ENCODE measurements around the gene ARID3C.
"Not testable (repeated sequence)": the region's sequence is repeated elsewhere in the genome, so short reads cannot be mapped to it uniquely, and the experiment has no call there.

Gene ARID3C

DNA sequence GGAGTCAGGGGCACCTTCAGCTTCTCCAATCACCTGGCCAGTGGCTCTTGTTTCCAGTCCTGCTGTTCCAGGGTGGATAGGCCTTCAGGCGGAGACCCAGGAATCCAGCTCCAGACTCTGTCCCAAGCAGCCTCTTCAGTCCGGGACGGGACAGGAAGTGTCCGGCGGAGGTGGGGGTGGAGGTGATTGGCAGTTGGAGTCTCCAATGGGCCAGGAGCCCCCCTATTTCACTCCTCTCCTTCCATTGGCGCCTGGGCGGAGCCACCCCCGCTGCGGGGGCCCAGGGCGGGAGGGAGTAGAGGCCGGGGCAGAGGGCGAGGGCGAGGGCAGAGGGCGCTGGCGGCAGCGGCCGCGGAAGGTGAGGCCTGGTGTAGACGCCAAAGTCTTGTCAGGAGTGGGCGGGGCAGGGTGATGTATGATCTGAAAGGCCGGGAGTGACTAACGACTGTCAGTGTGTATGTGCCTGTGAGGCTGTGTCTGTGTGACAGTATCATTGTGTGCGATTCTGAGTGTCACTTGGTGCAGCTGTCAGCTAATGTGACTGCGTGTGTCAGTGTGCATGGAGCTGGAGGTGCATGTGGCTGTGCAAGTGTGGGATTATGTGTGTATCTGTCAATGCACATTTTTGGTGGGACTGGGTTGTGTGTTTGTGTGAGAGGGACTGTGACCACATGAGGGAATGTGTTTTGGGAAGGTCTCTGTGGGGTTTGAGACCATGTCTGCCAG, 23.2 kb upstream of the ARID3C start, which contains the start of gene IL11RA:
TSS of gene IL11RA (plus strand) at position 310 of the 726 bp plus-strand sequence. CDS start 3,033 bp downstream, outside the sequence.
- DNase-seq (ENCODE audit: low read depth) = peak; percentile 75

DNA sequence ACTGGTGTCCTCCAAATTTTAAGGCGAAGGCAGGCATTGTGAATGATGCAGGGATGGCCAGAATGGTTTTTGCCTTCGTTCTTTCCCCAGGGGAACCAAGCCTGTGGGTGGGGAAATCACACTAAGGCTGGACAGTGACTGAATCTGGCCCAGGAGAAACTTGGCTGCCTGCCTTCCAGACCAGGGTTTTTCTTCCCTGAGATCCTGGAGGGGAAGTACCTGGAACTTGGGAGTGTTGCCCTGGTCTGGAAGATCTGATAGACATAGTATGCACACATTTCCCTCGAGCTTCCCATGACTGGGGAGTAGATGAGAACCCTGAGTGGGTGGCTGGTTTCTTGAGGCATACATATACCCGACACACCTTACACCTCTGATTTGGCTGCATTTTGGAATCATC, 22.5 kb upstream of the ARID3C start:
- DNase-seq (ENCODE audit: low read depth) = peak; percentile 67

GRCh38 chr9:34650816-34651215, 21.9 kb upstream of the ARID3C start:
- peak; percentile 77 for DNase-seq (ENCODE audit: low read depth)

DNA sequence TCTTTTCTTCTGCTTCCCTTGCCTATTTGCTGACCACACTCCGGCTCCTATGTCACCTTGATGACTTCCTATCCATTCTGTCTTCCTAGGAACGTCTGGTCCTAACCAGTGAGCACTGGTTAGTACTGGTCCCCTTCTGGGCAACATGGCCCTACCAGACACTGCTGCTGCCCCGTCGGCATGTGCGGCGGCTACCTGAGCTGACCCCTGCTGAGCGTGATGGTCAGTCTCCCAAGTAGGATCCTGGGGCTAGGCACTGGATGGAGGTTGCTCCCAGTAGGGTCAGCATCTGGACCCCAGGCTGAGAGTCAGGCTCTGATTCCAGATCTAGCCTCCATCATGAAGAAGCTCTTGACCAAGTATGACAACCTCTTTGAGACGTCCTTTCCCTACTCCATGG, 19.8 kb upstream of the ARID3C start:
- DNase-seq (ENCODE audit: low read depth) = no peak

- DNase-seq (ENCODE audit: low read depth) = no peak
Measured at GRCh38 chr9:34647651-34648050, 18.8 kb upstream of the ARID3C start.

DNA sequence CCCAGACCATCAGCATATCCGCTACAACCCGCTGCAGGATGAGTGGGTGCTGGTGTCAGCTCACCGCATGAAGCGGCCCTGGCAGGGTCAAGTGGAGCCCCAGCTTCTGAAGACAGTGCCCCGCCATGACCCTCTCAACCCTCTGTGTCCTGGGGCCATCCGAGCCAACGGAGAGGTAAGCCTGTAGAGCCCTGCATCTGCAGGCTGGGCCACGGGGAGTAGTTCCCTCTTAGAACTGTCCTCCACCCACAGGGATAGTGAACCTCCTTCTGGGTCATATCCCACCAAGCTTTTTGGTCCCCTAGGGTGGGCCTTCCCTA, 18.2 kb upstream of the ARID3C start:
- no peak for DNase-seq (ENCODE audit: low read depth)

- peak; percentile 78 for DNase-seq (ENCODE audit: low read depth)
Measured at GRCh38 chr9:34646211-34647083, 17.6 kb upstream of the ARID3C start, which contains the start of gene GALT. TSS of gene GALT (plus strand) at chr9:34646675. CDS start at chr9:34646705, 30 bp downstream.

- peak; percentile 68 for DNase-seq (ENCODE audit: low read depth)
Measured at GRCh38 chr9:34644766-34645314, 16.0 kb upstream of the ARID3C start.

DNA sequence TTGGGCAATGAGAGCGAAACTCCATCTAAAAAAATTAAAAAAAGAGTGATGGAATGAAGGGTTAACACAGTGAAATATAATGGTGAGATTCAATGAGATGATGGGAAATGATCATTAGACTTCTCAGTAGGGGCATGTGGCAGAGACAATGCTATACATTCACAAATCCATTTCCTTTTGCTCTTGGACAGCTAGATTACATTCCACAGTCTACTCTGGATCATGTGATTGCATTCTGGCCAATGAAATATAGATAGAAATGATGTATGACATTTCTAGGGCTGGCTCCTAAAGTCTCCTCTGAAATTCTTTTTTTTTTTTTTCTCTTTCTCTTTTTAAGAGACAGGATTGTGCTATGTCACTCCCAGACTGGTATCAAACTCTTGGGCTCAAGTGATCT, 13.8 kb upstream of the ARID3C start:
- no peak for DNase-seq (ENCODE audit: low read depth)

GRCh38 chr9:34639322-34639721, 10.5 kb upstream of the ARID3C start:
- not testable (repeated sequence) for DNase-seq (ENCODE audit: low read depth)

GRCh38 chr9:34638138-34638445, 9.2 kb upstream of the ARID3C start:
- DNase-seq (ENCODE audit: low read depth) = no peak

- peak; percentile 88 for DNase-seq (ENCODE audit: low read depth)
Measured at GRCh38 chr9:34637356-34638137, 8.7 kb upstream of the ARID3C start, which contains the start of gene SIGMAR1. TSS of gene SIGMAR1 (minus strand) at chr9:34637787. CDS start at chr9:34637697, 90 bp downstream.

- DNase-seq (ENCODE audit: low read depth) = no peak
Measured at GRCh38 chr9:34636791-34637355, 8.0 kb upstream of the ARID3C start.

DNA sequence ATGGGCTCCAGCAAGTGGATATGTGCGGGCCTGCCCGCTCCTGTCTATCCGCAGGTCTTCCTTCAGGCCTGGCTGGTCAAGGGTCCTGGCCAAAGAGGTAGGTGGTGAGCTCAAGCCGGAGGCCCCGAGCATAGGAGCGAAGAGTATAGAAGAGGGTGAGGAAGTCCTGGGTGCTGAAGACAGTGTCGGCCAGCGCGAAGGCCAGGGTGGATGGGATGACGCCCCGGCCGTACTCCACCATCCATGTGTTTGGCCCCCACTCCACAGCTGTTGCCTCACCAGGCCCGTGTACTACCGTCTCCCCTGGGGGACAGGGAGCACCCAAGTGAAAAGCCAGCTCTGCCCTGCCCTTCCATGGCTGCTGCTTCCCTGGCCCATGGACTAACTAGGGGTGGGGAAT, 6.7 kb upstream of the ARID3C start:
- DNase-seq (ENCODE audit: low read depth) = no peak

- DNase-seq (ENCODE audit: low read depth) = no peak
Measured at GRCh38 chr9:34634551-34635248, 5.8 kb upstream of the ARID3C start.

- peak; percentile 51 for DNase-seq (ENCODE audit: low read depth)
Measured at GRCh38 chr9:34633851-34634550, 5.1 kb upstream of the ARID3C start.

DNA sequence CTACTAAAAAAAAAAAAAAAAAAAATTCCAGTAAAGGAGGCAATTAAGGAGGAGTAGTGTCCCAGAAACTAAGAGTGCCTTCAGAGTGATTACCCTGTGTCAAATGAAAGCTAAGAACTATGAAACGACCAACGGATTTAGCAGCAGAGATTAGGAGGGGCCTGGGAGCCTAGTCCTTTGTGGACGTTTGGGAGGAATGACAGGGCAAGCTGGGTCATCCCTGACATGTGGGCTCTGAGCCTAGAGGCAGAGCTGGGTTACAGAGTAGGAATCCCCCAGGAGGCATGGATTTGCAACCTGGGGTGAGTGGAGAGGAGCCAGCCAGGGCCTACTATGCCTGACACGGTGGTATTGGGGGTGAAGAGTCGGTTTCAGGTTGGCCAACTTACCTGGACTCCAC, 4.3 kb upstream of the ARID3C start:
- no peak for DNase-seq (ENCODE audit: low read depth)

DNA sequence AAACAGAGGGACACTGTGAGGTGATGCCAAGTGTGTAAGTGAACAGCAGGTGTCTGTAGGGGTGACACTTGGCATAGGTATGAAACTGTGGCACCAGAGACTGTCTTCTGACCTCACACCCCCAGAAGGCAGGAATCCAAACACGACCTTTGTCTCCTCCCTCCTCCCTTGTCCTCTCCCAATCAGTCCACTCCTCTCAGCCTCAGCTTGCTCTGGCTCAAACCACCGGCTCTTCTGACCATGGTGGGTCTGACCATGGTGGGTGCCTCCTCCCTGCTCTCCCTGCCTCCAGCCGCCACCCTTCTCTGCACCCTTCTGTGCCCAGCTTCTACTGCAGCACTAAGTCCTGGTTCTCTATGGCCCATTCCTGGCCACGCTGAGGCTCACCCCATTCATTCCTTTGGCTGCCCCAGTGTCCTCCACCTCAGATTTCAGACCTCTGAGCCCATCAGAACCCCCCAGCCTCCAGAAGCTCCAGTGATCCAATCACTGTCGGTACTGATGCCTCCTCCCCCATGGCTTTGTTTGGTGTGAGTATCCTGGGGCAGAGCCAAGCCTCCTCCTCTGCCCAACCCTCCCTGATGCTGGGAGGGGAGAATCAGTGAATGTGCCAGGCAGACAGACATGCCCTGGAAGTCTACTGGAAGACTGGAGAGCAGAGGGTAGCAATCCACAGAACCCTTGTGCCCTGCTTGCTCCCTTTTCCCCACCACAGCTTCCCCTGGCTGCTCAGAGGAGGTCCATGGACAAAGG, 1.7 kb upstream of the ARID3C start:
- DNase-seq (ENCODE audit: low read depth) = no peak

DNA sequence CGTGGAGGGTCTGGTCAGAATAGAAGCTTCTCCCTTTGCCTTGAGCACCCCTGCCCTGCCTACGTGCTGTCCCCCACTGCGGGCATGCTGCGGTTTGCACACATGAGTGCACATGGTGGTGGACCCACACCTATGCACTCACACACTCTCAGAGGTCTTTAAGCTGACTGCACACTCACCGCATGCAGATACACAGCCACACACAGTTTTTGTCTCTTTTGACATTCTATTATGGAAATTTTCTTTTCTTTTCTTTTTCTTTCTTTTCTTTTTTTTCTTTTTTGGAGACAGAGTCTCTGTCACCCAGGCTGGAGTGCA, 584 bp upstream of the ARID3C start:
- DNase-seq (ENCODE audit: low read depth) = no peak

Measured in amniotic epithelial cell (primary cell).